Activated T-cell treated with anti-CD3 and anti-CD28 coated beads, Interleukin-2, amount 50 U/mL, for 4 hours (primary cell): ENCODE measurements around the gene SLC6A6. TPM values are rescaled to one million over a fixed set of nuclear protein-coding genes. Genes with fewer than 3 reads are reported as not detected.

ENCODE experiments used
- ATAC-seq, 2 donors: fragments of 200-7000 bp; cut with Tn5 transposase; one replicate each; pipeline ENCODE4 v1.10.0; 2021
- DNase-seq: peaks from one replicate; pipeline ENCODE4 v3.0.0-alpha.2; 2020
- H3K27me3 Mint-ChIP-seq: one replicate; pipeline ENCODE4 v1.8.0; 2021; ENCODE audit warnings: low read depth, mixed read lengths
- H3K36me3 Mint-ChIP-seq: one replicate; pipeline ENCODE4 v1.8.0; 2022; ENCODE audit warnings: mixed read lengths; ENCODE audit not compliant: insufficient read depth
- H3K4me1 Mint-ChIP-seq: one replicate; pipeline ENCODE4 v1.8.0; 2021; ENCODE audit warnings: low read depth, mixed read lengths
- H3K4me3 Mint-ChIP-seq: one replicate; pipeline ENCODE4 v1.8.0; 2021; ENCODE audit warnings: mild to moderate bottlenecking, moderate library complexity, mixed read lengths
- H3K9me3 Mint-ChIP-seq: one replicate; pipeline ENCODE4 v1.8.0; 2021; ENCODE audit warnings: mixed read lengths
- total RNA-seq, 3 donors: library from RNA; stranded (reverse); gene quantifications; one replicate each; pipeline ENCODE4 v1.2.1, GENCODE V29; 2021

The SLC6A6 gene
- total RNA-seq, 3 donors from 2014 or later, result 47.6 to 54.2 (median 51.2) TPM

DNA sequence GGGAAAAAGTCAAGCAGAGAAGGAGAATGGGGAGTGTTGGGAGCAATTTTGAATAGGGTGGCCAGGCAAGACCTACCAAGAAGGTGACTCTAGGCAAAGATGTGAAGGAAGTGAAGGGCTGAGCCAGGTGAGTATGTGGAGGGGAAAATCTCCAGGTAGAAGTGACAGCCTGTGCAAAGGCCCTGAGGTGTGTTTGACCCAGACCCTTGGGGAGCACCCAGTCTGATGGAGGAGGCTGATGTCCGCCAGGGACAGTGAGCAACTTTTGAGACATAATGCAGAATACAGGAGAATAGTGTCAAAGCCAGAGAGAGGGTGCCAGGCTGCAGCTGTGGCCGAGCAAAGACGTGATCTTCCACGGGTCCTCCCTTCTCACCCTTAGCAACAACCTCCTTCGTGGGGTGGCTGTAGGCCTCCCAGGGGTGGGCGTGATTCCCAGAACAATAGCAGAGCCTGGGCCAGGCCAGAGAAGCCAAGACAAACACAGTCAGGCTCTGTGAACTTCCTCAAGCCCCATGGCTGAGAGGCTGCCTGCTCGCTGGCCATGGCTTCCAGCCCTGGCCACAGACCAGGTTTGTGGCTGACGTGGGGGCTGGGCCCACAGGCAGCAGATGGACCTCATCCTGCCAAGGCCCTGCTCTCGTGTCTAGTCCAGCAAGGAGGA is 58.1 kb downstream of the SLC6A6 start:
- Mint-ChIP-seq H3K27me3 (no peaks in the 10 kb centered on the region), H3K4me3 (no peak overlapping the region), H3K4me1 (peaks cover 15% of the 10 kb centered on the region), H3K9me3 (no peaks in the 10 kb centered on the region), H3K36me3 (peaks cover 20% of the 10 kb centered on the region)
- ATAC-seq, result no peak
- no peak for DNase-seq

DNA sequence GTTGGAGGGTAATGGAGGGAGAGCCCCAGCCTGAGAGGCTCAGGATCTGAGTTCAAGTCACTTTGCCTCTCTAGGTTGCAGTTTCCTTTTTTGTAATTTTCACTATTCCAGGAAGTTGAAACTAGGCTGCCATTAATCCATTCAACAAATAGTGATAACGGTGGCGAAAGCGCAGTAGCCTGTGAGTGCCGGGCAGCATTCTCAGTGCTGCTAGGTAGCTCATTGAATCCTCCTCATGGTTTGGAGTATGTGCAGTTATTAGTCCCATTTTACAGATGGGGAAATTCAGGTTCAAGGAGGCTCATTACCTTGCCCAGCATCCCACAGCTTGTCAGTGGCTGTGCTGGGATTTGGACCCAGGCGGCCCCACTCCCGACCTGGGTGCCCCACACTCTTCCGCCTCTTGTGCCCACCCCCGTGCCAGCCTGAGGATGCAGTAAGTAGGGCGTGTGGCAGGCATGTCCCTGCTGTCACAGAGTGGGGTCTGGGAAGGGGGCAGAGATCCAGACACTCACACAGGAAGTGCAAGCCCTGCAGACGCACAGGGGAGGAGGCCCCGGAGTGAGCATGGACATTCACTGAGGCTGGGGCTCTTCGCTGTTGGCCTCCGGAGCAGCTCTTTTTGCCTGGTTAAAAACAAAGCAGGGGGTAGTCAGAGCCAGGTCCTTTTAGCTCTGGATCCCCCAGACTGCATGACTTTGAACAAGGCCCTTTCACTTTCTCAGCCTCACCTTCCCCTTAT is 58.8 kb downstream of the SLC6A6 start:
- peaks cover 15% of the 10 kb centered on the region for H3K4me1 Mint-ChIP-seq
- no peaks in the 10 kb centered on the region for H3K9me3 Mint-ChIP-seq
- H3K4me3 Mint-ChIP-seq, result no peak overlapping the region
- ATAC-seq, result no peak
- no peaks in the 10 kb centered on the region for H3K27me3 Mint-ChIP-seq
- DNase-seq, result no peak
- peaks cover 20% of the 10 kb centered on the region for H3K36me3 Mint-ChIP-seq

DNA sequence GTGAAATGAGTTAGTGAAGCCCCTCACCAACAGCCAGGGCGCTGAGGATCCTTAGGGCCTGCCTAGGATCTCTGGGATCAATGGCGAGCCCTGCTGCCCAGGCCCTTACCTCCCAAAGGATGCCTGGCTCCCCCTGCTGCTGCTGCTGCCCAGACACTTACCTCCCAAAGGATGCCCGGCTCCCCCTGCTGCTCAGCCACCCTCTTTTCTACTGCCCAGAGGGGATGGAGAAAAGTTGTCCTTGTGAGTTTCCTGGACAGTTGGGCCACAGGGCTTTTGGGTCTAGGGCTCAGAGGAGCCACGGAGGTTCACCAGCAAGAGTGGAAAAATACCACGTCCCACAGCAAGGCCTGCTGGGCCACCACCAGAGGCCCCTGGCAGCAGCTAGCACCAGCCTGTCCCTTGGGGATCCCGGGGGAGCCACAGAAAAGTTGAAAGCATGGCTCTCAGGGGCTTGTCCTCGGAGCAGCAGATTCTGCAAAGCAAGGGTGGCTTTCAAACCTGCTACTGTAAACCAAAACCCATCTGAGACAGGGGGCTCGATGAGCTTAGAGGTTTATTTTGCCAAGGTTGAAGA is 59.4 kb downstream of the SLC6A6 start:
- Mint-ChIP-seq H3K9me3 (no peaks in the 10 kb centered on the region), H3K4me3 (no peak overlapping the region), H3K4me1 (peaks cover 15% of the 10 kb centered on the region), H3K36me3 (peaks cover 20% of the 10 kb centered on the region), H3K27me3 (no peaks in the 10 kb centered on the region)
- peak; percentile 35 for DNase-seq
- ATAC-seq, result peak in 1 of 2 donors; percentile 24

DNA sequence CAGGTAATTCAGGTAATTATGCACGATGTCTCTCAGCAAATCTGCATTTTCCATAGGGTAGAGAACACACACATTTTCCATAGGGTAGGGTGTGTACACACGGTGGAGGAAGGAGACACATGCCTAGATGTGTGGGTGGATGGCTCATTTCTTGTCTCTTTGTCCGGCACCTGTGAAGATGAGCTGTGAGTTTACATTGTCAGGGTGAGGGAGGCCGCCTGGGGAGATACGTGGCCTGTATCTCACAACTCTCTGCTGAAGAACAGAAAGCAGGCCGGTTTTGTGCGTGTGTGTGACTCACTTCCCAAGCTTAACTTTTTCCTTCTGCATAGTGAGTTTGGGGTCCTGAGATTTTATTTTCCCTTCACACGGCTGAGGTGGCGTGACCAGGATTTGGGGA is 60.3 kb downstream of the SLC6A6 start:
- DNase-seq (no peak), ATAC-seq (peak in 1 of 2 donors; percentile 24)
- Mint-ChIP-seq H3K4me1 (peaks cover 15% of the 10 kb centered on the region), H3K27me3 (no peaks in the 10 kb centered on the region), H3K36me3 (peaks cover 20% of the 10 kb centered on the region), H3K4me3 (no peak overlapping the region), H3K9me3 (no peaks in the 10 kb centered on the region)

DNA sequence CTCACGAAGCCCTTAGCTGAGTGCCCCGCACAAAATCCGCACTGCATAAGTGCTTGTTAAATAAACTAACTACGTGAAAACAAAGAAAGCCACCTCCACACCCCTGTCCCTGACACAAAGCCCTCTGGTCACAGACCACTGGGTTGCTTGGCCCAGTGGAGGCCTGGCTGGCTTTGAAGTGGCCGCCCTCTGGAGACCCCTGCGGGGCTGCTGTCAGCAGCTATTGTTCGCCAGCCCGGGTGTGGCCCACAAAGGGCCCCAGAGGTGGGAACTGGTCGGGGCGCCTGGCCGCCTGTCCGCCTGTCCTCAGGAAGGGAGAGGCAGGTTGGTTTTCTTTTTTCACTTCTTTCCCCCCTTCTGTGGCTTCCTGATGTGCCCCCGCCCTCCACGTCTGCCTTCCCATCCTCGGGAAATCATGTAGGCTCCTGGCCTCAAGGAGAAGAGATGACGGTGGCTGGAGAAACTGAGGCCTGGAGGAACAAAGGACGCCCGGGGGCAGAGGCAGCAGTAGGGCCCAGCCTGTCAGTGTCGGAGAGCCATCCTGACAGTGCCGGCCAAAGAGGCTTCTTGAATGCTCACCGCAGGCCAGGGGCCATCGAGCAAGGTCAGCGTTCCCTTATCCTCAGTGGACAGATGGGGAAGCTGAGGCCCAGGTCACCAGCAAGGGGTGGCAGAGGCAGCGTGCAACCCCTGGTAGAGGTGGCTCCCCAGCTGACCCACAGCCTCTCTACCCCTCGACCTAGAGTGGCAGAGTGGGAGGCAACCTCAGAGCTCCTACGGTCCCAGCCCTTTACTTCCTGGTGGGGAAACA is 61.1 kb downstream of the SLC6A6 start:
- DNase-seq (no peak), ATAC-seq (no peak)
- Mint-ChIP-seq H3K4me1 (peaks cover 15% of the 10 kb centered on the region), H3K27me3 (no peaks in the 10 kb centered on the region), H3K36me3 (peaks cover 22% of the 10 kb centered on the region), H3K9me3 (no peaks in the 10 kb centered on the region), H3K4me3 (no peak overlapping the region)

DNA sequence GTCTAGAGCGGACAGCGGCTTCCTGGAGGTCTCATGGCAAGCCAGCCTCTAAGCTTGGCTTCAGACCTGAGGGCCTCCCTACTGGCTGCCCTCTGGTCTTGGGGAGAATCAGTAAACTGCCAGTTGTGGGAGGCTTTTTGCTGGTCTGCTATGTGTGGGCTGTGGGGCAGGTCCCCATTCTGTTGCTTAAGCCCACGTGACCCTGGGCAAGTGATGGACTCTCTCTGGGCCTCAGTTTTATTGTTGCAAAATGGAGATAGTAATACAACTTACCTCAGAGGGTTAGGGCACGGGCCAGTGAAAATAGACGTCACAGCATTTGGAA is 61.7 kb downstream of the SLC6A6 start:
- Mint-ChIP-seq H3K4me1 (peaks cover 12% of the 10 kb centered on the region), H3K4me3 (no peak overlapping the region), H3K36me3 (peaks cover 22% of the 10 kb centered on the region), H3K9me3 (no peaks in the 10 kb centered on the region), H3K27me3 (no peaks in the 10 kb centered on the region)
- no peak for DNase-seq
- no peak for ATAC-seq

DNA sequence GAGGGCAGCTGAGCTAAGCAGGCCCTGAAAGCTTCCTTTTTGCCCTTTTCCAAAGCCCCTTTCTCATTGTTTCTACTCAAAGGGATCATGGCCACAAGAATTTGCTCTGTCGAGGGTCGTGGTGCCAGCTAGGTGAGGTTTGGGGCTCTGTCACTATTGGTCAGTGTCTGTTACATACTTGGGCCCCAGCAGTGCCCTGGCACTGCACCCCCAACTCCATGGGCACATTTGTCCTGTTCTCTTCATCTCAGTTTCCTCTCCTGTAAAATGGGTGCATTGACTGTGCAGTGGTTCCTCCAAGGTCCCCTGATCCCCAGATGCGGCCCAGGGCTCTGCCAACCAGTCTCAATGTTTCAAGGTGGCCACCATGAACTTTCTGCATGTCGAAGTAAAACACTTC is 62.1 kb downstream of the SLC6A6 start:
- no peak for ATAC-seq
- Mint-ChIP-seq H3K36me3 (peaks cover 22% of the 10 kb centered on the region), H3K4me1 (peaks cover 11% of the 10 kb centered on the region), H3K27me3 (no peaks in the 10 kb centered on the region), H3K9me3 (no peaks in the 10 kb centered on the region), H3K4me3 (no peak overlapping the region)
- DNase-seq, result no peak

DNA sequence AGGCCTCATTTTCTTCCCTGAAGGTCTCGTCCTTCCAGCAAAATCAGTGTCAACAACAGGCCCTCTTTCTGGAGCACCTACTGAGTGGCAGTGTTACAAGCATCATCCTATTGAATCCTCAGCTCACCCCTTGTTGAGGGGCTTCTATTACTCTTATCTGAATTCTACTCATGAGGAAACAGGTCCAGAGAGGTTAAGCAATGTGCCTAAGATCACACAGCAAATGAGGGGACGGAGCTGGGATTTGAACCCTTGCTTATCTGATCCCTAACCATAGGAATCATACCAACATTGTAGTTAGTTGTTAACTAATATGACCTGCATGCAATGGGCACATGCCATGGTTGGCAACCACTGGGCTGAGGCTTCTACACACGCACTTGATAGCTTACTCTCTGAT is 63.0 kb downstream of the SLC6A6 start:
- Mint-ChIP-seq H3K27me3 (no peaks in the 10 kb centered on the region), H3K4me1 (peaks cover 7% of the 10 kb centered on the region), H3K36me3 (peaks cover 18% of the 10 kb centered on the region), H3K9me3 (no peaks in the 10 kb centered on the region), H3K4me3 (no peak overlapping the region)
- DNase-seq (no peak), ATAC-seq (no peak)

DNA sequence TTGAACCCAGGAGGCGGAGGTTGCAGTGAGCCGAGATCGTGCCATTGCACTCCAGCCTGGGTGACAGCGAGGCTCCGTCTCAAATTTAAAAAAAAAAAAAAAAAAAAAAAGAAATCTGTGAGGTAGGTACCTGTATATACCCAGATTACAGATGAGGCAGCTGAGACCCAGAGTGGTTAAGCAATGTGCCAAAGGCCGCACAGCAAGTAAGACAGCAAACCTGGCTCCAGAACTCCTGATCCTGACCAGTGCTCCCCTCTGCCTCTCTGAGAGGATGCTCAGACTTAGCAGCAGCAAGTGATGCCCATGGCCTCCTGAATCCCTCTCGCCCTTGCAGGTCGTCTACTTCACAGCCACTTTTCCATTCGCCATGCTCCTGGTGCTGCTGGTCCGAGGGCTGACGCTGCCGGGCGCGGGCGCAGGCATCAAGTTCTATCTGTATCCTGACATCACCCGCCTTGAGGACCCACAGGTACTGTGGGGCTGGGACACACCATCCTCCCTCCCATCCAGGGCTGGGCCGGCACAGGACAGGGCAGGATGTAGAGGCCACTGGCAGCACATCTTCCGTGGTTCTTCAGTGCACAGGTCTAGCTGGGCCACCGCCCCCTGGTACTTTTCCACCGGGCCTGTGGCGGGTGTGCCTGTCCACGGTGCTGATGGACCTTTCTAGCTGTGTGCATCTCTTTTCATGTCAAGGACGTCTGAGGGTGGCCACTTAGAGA is 63.9 kb downstream of the SLC6A6 start:
- Mint-ChIP-seq H3K36me3 (peaks cover 15% of the 10 kb centered on the region), H3K4me1 (peaks cover 7% of the 10 kb centered on the region), H3K4me3 (no peak overlapping the region), H3K9me3 (no peaks in the 10 kb centered on the region), H3K27me3 (no peaks in the 10 kb centered on the region)
- DNase-seq, result no peak
- no peak for ATAC-seq

DNA sequence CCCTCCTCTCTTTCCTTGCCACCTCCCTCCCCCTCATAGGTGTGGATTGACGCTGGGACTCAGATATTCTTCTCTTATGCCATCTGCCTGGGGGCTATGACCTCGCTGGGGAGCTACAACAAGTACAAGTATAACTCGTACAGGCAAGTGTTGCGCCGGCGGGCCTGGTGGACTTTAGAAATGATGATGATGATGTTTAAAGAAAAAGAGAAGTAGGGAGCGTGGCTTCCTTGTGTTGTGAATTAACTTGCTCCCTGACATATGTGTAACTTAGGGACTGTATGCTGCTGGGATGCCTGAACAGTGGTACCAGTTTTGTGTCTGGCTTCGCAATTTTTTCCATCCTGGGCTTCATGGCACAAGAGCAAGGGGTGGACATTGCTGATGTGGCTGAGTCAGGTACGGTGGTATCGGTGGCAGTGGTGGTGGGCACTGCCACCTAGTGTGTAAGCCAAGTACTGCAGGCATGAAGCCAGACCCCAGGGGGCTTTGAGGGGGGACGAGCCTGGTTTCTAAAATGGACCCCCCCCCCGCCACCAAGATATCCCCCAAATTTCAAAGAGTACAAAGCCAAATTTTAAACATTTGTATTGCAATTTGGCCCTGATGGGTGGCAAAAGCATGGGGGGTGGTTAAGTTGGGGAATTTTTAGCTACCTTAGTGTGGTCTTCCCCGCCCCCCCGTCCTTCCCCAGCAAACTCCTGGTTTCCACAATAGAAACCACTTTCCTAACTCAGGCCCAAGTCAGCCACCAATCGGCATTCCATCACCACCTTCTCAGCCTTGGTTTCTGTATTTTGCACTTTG is 65.6 kb downstream of the SLC6A6 start:
- DNase-seq, result peak; percentile 46

DNA sequence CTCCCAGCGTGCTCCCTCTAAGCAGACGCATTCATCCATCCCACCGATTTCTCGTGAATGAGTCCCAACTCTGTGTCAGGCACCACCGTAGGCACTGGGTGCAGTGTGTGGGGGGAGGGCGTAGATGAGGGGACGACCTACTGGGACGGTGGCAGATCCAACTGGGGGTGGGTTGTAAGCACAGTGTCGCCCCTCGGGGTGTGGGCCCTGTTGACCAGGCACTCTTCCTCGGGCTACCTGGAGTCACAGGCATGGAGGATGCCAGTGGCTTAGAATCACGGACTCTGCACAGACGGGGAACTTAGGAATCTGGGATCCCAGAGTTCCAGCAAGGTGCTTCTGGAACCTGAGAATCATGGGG is 66.2 kb downstream of the SLC6A6 start:
- no peaks in the 10 kb centered on the region for H3K9me3 Mint-ChIP-seq
- H3K4me1 Mint-ChIP-seq, result peaks cover 3% of the 10 kb centered on the region
- no peaks in the 10 kb centered on the region for H3K27me3 Mint-ChIP-seq
- H3K36me3 Mint-ChIP-seq, result peaks cover 15% of the 10 kb centered on the region
- ATAC-seq (no peak), DNase-seq (no peak)
- no peak overlapping the region for H3K4me3 Mint-ChIP-seq

More for the DNA sequence above, 65.6 kb downstream of the SLC6A6 start:
- Mint-ChIP-seq H3K9me3 (no peaks in the 10 kb centered on the region), H3K36me3 (peaks cover 14% of the 10 kb centered on the region), H3K4me3 (no peak overlapping the region), H3K27me3 (no peaks in the 10 kb centered on the region), H3K4me1 (peaks cover 3% of the 10 kb centered on the region)
- peak; percentile 60 to 63 for ATAC-seq

DNA sequence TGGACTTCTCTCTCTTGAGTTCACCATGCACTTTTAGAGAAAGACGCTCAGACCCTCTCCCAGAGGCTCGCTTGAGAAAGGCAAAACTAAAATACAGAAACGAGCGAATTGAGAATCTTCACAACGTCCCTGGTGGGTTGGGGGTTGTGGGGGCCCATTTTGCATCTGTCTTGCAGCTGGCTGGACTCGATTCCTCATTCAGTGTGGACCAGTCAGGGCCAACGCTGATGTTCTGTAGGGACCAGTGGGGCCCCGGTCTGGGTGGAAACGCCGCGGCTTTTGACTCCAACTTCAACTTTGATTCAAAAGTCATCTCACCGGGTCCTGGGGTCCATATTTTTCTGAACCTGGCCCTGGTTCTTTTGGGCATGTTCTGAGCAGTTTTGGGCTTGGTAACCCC is 68.1 kb downstream of the SLC6A6 start:
- DNase-seq, result no peak
- Mint-ChIP-seq H3K4me1 (peaks cover 3% of the 10 kb centered on the region), H3K36me3 (peaks cover 22% of the 10 kb centered on the region), H3K9me3 (no peaks in the 10 kb centered on the region), H3K27me3 (no peaks in the 10 kb centered on the region), H3K4me3 (no peak overlapping the region)
- ATAC-seq, result no peak

DNA sequence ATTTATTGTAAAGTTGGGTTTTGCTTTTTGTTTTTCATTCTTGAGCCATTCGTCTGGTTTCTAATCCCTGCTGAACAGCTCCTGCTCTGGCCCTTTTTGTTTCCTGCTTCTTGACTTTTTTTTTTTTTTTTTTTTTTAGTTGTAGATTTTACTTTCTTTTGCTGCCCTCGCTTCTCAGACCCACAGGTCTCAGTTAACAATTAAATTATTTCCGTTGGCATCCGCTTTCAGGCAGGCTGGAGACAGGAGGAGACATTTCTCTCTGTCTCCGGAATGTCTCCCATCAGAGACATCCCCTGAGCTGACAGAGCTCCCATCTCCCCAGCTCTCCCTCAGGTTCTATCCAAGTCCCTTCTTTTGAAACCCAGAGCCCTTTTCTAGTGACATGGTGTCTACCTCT is 68.6 kb downstream of the SLC6A6 start:
- Mint-ChIP-seq H3K4me3 (no peak overlapping the region), H3K4me1 (peaks cover 3% of the 10 kb centered on the region), H3K27me3 (no peaks in the 10 kb centered on the region), H3K9me3 (no peaks in the 10 kb centered on the region), H3K36me3 (peaks cover 25% of the 10 kb centered on the region)
- ATAC-seq, result no peak
- no peak for DNase-seq
